ENCODE measurements around the gene PHKB. TPM values are rescaled to one million over a fixed set of nuclear protein-coding genes. Genes with fewer than 3 reads are reported as not detected.

Gene PHKB
- polyA plus RNA-seq, 1 donor from 2014 or later, result 99.5 TPM

- no peaks in the 10 kb centered on the region for H3K27me3 ChIP-seq (ENCODE audit: insufficient read depth, low read depth, low read length)
- no peaks in the 10 kb centered on the region for H3K79me2 ChIP-seq (replicated peaks; ENCODE audit: insufficient read depth, low read length)
- no peaks in the 10 kb centered on the region for H3K36me3 ChIP-seq (ENCODE audit: insufficient read depth, low read length)
- no peak overlapping the region for H3K4me3 ChIP-seq (ENCODE audit: low read length)
- H3K9me2 ChIP-seq (ENCODE audit: insufficient read depth, low read length), result no peaks in the 10 kb centered on the region
- no peaks in the 10 kb centered on the region for H3F3A ChIP-seq (ENCODE audit: insufficient read depth, low read length, poor library complexity, severe bottlenecking)
- no peak overlapping the region for H3K27ac ChIP-seq (ENCODE audit: low read length)
- TF ChIP-seq, protein P1, sequence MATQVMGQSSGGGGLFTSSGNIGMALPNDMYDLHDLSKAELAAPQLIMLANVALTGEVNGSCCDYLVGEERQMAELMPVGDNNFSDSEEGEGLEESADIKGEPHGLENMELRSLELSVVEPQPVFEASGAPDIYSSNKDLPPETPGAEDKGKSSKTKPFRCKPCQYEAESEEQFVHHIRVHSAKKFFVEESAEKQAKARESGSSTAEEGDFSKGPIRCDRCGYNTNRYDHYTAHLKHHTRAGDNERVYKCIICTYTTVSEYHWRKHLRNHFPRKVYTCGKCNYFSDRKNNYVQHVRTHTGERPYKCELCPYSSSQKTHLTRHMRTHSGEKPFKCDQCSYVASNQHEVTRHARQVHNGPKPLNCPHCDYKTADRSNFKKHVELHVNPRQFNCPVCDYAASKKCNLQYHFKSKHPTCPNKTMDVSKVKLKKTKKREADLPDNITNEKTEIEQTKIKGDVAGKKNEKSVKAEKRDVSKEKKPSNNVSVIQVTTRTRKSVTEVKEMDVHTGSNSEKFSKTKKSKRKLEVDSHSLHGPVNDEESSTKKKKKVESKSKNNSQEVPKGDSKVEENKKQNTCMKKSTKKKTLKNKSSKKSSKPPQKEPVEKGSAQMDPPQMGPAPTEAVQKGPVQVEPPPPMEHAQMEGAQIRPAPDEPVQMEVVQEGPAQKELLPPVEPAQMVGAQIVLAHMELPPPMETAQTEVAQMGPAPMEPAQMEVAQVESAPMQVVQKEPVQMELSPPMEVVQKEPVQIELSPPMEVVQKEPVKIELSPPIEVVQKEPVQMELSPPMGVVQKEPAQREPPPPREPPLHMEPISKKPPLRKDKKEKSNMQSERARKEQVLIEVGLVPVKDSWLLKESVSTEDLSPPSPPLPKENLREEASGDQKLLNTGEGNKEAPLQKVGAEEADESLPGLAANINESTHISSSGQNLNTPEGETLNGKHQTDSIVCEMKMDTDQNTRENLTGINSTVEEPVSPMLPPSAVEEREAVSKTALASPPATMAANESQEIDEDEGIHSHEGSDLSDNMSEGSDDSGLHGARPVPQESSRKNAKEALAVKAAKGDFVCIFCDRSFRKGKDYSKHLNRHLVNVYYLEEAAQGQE (IDR thresholded peaks at IDR 0.05; ENCODE audit: borderline replicate concordance), result no peak
- TF ChIP-seq EZH2 (IDR thresholded peaks at IDR 0.05; ENCODE audit: borderline replicate concordance, insufficient read depth, low read length, poor library complexity, severe bottlenecking) (no peak), MXI1 (conservative IDR thresholded peaks at IDR 0.05; ENCODE audit: poor library complexity, severe bottlenecking) (no peak), CTCF (IDR thresholded peaks at IDR 0.05; ENCODE audit: poor library complexity, severe bottlenecking) (no peak), POLR2AphosphoS5 (IDR thresholded peaks at IDR 0.05) (no peak), TAF1 (IDR thresholded peaks at IDR 0.05; ENCODE audit: low read depth) (no peak), SMC3 (conservative IDR thresholded peaks at IDR 0.05; ENCODE audit: poor library complexity) (no peak), RAD21 (conservative IDR thresholded peaks at IDR 0.05) (no peak), EP300 (conservative IDR thresholded peaks at IDR 0.05; ENCODE audit: poor library complexity, severe bottlenecking) (no peak)
- H3K9ac ChIP-seq (ENCODE audit: low read length), result no peak overlapping the region
- no peak overlapping the region for H3K4me2 ChIP-seq (ENCODE audit: low read length)
- no peaks in the 10 kb centered on the region for H4K20me1 ChIP-seq (ENCODE audit: insufficient read depth)
- no peaks in the 10 kb centered on the region for H3K9me3 ChIP-seq (ENCODE audit: low read length)
- no peak overlapping the region for H2AFZ ChIP-seq (ENCODE audit: low read depth, low read length)
Measured at GRCh38 chr16:47581114-47581513, 120.0 kb downstream of the PHKB start.

GRCh38 chr16:47584464-47585225 lies 123.5 kb downstream of the PHKB start:
- H3K4me2 ChIP-seq (ENCODE audit: low read length), result no peak overlapping the region
- peaks cover 5% of the 10 kb centered on the region for H3K36me3 ChIP-seq (ENCODE audit: insufficient read depth, low read length)
- H3K9me2 ChIP-seq (ENCODE audit: insufficient read depth, low read length), result no peaks in the 10 kb centered on the region
- H3K4me3 ChIP-seq (ENCODE audit: low read length), result no peak overlapping the region
- no peaks in the 10 kb centered on the region for H3K9me3 ChIP-seq (ENCODE audit: low read length)
- no peaks in the 10 kb centered on the region for H3K27me3 ChIP-seq (ENCODE audit: insufficient read depth, low read depth, low read length)
- no peak overlapping the region for H3K9ac ChIP-seq (ENCODE audit: low read length)
- TF ChIP-seq CTCF (IDR thresholded peaks at IDR 0.05; ENCODE audit: poor library complexity, severe bottlenecking), result no peak
- no peak for TF ChIP-seq EP300 (conservative IDR thresholded peaks at IDR 0.05; ENCODE audit: poor library complexity, severe bottlenecking)
- no peak for TF ChIP-seq MXI1 (conservative IDR thresholded peaks at IDR 0.05; ENCODE audit: poor library complexity, severe bottlenecking)
- TF ChIP-seq POLR2AphosphoS5 (IDR thresholded peaks at IDR 0.05), result no peak
- no peak for TF ChIP-seq TAF1 (IDR thresholded peaks at IDR 0.05; ENCODE audit: low read depth)
- TF ChIP-seq, protein P1 (IDR thresholded peaks at IDR 0.05; ENCODE audit: borderline replicate concordance), result no peak
- H3K79me2 ChIP-seq (replicated peaks; ENCODE audit: insufficient read depth, low read length), result no peaks in the 10 kb centered on the region
- no peaks in the 10 kb centered on the region for H4K20me1 ChIP-seq (ENCODE audit: insufficient read depth)
- no peak overlapping the region for H3K27ac ChIP-seq (ENCODE audit: low read length)
- H2AFZ ChIP-seq (ENCODE audit: low read depth, low read length), result no peak overlapping the region
- no peaks in the 10 kb centered on the region for H3F3A ChIP-seq (ENCODE audit: insufficient read depth, low read length, poor library complexity, severe bottlenecking)
